NCI-H1092 (cell line): Measurements from ENCODE around the gene TBC1D22A.
"Not testable (repeated sequence)": the region's sequence is repeated elsewhere in the genome, so short reads cannot be mapped to it uniquely, and the experiment has no call there.

Source experiments
- DNase-seq: peaks from one replicate; lab custom pipeline; 2025; lab: John Stamatoyannopoulos, UW

TBC1D22A gene

DNA sequence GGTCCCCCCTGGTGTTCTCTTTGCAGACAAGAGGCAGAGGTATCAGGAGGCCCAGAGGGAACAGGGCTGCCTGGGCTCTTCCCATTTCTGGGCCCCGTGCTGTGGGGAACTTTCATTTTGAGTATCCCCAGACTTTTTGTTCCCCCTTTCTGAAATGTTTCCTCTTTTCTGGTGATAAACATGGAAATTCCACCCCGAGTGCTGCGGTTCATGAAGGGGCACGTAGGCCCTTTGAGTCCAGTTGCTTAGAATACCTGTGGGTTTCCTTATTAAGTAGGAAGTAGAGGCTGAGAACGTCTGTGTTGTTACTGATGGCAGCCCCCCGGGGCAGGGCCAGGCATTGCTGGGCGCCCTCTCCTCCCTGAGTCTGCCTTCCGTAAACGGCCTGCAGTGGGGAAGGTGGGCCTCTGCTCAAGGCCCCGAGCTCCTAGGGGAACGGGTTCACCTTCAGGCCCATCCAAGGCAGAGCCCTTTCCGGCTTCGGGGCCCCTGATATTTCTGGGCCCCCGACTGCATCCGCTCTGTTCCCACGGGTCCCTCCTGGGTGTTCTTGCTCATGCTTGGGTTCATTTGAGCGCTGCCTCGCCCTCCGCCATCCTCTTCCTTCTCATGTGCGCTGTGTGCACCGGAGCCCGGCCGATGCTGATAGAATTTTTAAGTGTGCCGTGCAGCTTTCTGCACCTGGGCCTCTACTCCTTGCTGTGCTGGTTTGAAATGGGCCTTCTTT lies 12.0 kb downstream of the TBC1D22A start:
- no peak for DNase-seq

- no peak for DNase-seq
Measured at GRCh38 chr22:46774980-46775849, 12.8 kb downstream of the TBC1D22A start.

- DNase-seq = no peak
Measured at GRCh38 chr22:46775850-46776826, 13.7 kb downstream of the TBC1D22A start.

- DNase-seq = no peak
Measured at GRCh38 chr22:46776876-46777608, 14.6 kb downstream of the TBC1D22A start.

- DNase-seq = no peak
Measured at GRCh38 chr22:46777609-46777970, 15.1 kb downstream of the TBC1D22A start.

- DNase-seq = no peak
Measured at GRCh38 chr22:46779023-46779422, 16.6 kb downstream of the TBC1D22A start.

DNA sequence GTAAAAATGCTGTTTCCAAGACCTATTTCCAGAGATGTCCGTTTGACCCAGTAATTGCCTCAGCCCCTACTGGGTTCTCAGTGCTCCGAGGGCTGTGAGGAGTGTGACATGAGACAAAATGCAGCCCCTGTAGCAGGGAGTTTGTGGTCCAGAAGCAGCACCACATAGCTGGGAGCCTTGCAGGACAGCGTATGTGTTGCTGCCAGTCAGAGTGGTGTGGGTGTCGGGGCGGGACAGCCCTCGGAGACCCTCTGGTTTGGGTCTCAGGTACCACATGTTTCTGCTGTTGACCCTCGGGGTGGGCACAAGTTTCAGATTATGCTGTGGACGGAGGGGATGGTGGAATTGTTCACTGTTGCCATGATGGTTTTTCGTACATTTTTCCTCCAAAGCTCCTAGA lies 17.2 kb downstream of the TBC1D22A start:
- no peak for DNase-seq

DNA sequence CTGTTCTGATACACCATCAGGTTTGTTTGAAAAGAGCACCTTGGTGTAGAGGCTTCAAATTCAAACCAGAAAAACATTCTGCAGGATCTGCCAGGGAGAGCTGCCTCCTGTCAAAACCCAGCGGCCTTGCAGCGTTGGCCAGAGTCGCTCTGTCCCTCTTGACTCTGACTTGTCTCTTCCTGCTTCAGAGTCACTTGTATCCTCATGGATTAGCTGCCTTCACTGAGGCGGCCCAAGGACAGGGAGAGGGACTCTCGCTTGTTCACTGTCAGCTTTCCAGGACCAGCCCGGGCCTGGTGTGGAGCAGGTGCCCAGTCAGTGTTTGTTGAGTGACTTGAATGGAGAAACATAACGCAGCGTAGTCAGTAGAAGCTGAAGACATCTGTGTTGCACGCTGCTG lies 18.0 kb downstream of the TBC1D22A start:
- no peak for DNase-seq

- no peak for DNase-seq
Measured at GRCh38 chr22:46781291-46781690, 18.8 kb downstream of the TBC1D22A start.

DNA sequence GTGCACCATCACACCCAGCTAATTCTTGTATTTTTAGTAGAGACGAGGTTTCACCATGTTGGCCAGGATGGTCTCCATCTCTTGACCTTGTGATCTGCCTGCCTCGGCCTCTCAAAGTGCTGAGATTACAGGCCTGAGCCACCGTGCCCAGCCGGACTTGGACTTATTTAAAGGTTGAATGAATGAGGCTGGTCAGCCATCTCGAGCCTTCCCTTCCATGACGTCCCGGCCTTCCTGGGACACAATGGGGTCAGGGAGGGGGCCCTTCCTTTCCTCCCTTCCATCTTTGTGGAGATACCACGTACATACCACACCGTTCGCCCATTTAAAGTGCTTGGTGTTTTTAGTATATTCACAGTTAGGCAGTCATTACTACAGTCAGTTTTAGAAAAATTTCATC lies 19.8 kb downstream of the TBC1D22A start:
- not testable (repeated sequence) for DNase-seq

- DNase-seq = no peak
Measured at GRCh38 chr22:46783721-46784120, 21.3 kb downstream of the TBC1D22A start.

DNA sequence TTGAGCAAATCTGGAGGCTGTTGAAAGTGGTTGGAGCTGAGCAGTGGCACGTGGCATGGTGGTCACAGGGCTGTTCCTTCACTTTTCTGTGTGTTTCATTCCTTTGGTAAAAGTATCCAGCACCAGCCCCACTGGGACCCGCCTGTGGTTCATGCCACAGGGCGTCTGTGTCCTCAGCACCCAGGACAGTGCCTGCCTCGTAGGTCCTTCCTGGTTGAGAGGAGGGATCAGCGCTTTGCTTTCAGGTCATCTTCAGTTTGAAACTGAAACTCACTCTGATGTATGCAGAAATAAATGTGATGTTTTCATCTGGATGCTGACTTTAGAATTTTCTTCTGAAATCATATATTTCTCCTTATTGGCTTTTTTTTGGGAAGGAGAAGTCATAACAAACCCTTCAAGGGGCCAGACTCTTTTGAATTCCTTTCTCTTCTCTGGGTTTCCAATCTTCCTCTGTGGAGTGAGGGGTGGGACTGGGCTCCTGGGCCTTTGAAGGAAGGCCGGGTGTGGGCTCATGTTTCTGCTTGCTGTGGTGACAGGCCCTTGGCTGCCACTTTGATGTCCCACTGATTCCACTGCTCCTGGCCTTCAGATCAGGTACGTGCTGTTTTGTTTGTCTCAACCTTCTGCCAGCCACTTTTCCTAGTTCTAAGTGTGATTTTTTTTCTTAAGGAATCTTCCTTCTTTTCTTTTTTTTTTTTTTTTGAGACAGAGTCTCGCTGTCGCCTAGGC lies 26.2 kb downstream of the TBC1D22A start:
- DNase-seq = no peak

GRCh38 chr22:46789992-46790391 lies 27.5 kb downstream of the TBC1D22A start:
- no peak for DNase-seq

GRCh38 chr22:46791201-46791731 lies 28.8 kb downstream of the TBC1D22A start:
- no peak for DNase-seq

- DNase-seq = no peak
Measured at GRCh38 chr22:46792061-46792796, 29.8 kb downstream of the TBC1D22A start.

GRCh38 chr22:46792841-46793261 lies 30.4 kb downstream of the TBC1D22A start:
- DNase-seq = no peak

- no peak for DNase-seq
Measured at GRCh38 chr22:46793497-46793896, 31.0 kb downstream of the TBC1D22A start.

DNA sequence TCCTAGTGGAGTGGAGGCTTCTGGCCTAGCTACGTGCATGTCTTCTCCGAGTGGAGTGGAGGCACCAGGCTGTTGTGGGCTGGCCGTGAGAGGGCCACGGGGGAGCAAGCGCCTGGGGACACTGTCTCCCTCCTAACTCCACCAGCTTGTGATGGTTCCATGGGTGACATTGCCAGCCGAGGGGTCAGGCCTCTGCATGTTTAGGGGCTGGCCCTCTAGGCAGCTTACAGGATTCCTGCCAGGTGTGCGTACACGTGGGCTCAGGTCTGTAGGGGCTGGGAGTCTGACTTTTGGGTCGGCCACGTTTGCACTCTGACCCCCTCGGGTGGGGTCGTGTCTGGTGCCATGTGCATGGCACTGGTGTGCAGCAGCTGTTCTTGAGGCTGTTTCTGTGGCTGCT lies 31.6 kb downstream of the TBC1D22A start:
- DNase-seq = no peak

DNA sequence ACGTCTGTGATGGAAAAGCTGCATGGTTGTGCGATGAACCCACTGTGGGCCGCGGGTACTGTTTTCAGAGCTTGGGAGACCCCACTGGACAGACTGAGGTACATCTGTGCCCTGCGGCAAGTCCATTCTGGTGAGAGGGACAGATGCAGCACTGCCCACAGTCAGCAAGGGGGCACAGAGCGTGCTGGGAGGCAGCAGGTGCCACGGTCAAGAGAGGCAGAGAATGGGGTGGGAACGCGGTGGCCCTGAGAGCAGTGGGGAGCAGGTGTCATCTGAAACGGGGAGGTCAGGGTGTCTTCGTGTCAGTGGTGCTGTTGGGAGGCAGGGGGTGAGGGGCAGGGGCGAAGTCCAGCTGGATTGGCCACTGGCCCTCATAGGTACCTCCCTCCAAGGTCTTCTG lies 32.0 kb downstream of the TBC1D22A start:
- DNase-seq = no peak

GRCh38 chr22:46795140-46795539 lies 32.7 kb downstream of the TBC1D22A start:
- DNase-seq = no peak
